ENCODE results near the gene CDKN2B.
"Not testable (repeated sequence)": the region's sequence is repeated elsewhere in the genome, so short reads cannot be mapped to it uniquely, and the experiment has no call there.

The CDKN2B gene, protein sequence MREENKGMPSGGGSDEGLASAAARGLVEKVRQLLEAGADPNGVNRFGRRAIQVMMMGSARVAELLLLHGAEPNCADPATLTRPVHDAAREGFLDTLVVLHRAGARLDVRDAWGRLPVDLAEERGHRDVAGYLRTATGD

DNA sequence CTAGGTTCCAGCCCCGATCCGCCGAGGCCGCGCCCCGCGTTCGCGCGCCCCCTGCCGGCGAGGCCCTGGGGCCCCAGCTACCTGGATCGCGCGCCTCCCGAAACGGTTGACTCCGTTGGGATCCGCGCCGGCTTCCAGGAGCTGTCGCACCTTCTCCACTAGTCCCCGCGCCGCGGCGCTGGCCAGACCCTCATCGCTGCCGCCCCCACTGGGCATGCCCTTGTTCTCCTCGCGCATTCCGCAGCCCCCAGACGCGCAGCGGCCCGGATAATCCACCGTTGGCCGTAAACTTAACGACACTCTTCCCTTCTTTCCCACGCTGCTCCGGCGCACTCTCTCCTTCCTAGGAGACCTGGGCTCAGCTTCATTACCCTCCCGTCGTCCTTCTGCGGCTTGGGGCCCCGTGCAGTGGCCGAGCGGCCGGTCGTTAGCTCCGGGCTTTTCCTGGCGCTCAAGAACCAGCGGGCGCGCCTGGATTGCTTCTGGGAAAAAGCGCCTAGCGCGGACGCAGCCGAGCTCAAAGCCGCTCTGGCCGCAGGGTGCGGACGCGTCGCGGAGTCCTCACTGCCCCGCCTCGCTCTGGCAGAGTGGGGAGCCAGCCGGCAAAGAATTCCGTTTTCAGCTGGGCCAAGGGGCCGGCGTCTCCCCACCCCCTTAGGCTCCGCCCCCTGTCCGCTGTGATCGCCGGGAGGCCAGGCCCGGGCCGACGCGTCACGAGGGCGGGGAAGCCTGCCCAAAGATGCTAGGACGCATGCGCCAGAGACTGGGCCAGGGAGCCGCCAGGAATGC, at the start of gene CDKN2B:
Gene CDKN2B, minus strand, starts transcription at position 589 of the 789 bp plus-strand sequence. Its CDS starts 352 bp downstream, at position 237.
- peak; percentile 91 for DNase-seq (ENCODE audit: low spot score)

DNA sequence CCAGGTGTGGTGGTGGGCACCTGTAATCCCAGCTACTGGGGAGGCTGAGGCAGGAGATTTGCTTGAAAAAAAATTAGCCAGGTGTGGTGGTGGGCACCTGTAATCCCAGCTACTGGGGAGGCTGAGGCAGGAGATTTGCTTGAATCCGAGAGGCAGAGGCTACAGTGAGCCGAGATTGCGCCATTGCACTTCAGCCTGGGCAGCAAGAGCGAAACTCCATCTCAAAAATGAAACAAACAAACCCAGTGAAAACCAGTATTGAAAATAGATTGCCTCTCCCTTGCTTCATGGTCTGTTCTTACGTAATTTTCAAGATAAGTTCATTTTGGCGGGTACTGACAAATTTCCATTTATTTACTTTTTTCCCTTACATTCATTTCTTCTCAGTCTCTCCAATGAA, 48.9 kb upstream of the CDKN2B start:
- DNase-seq (ENCODE audit: low spot score) = not testable (repeated sequence)

DNA sequence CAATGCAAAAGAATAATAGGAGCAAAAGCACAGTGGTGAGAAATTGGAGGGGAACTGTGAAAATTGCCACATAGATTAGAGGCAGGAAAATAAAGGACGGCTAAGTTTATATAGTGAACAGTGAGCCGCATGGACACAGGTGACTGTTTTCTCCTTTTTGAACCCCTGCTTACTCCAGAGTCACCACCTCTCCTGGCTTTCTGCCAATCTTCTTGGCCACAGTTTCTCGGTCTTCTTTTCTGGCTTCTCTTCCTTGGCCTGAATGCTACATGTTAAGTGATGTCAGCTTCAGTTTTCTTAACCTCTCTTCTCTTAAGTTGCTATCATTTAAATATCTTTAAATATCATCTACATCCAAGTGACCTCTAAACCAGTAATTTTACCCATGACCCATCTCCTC, 47.3 kb upstream of the CDKN2B start:
- DNase-seq (ENCODE audit: low spot score) = no peak

DNA sequence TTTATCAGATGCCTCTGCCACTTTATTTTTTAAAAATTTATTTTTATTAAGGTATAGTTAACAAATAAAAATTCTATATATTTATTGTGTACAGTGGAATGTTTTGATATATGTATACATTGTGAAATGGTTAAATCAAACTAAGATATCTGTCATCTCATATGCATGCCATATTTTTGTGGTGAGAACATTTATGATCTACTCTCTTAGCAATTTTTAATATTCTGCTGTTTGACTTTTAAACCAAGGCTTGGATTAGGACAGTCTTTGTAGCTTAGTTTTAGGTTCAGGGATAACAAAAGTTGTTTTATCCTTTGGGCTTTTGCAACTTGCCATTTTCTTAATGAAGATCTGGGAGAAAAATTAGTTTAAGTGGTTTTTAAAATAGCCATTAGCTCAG, 46.0 kb upstream of the CDKN2B start:
- DNase-seq (ENCODE audit: low spot score) = no peak

DNA sequence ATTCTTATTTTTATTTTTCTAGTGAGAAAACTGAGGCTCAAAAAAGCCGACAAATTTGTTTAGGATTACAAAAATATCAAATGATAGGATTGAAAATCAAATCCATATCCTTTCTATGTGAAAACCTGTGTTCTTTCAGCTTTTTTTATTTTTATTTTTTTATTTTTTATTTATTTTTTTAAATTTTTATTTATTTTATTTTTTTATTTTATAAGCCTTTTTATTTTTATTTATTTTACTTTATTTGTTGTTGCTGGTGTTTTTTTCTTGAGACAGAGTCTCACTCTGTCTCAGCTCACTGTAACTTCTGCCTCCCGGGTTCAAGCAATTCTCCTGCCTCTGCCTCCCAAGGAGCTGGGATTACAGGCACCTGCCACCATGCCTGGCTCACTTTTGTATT, 45.4 kb upstream of the CDKN2B start:
- no peak for DNase-seq (ENCODE audit: low spot score)

DNA sequence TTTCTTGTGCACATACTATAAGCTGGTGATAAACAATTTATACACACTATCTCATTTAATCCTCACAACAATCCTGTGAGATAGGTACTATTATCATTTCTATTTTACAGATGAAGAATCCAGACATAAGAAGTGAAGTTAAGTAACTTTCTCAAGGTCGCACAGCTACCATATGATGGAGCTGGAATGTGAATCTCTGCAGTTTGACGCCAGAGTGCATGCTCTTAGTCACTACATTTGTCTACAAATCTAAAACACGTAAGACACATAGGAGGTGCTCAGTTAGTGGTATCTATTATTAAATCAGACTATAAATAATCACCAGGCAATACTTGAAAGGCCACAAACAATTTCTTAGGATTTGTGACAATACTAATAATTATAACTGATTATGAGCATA, 45.0 kb upstream of the CDKN2B start:
- DNase-seq (ENCODE audit: low spot score) = no peak

DNA sequence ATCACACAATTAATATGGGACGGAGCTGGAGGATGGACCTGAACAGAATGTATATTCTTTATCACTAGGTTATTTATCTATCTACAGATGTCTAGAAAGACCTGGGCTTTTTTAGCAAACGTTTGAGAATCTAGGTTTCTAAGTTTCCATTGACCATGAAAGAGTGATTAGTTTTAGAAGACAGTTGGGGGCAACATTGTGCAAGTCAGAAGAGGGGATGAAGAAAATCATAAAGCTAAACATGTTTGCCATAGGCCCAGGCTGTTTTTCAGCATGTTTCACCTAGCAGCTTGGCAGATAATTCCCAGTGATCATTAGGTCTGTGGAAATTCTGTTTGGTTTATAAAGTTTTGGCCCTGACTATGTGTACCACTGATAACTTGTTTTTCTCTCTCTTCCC, 44.1 kb upstream of the CDKN2B start:
- no peak for DNase-seq (ENCODE audit: low spot score)

DNA sequence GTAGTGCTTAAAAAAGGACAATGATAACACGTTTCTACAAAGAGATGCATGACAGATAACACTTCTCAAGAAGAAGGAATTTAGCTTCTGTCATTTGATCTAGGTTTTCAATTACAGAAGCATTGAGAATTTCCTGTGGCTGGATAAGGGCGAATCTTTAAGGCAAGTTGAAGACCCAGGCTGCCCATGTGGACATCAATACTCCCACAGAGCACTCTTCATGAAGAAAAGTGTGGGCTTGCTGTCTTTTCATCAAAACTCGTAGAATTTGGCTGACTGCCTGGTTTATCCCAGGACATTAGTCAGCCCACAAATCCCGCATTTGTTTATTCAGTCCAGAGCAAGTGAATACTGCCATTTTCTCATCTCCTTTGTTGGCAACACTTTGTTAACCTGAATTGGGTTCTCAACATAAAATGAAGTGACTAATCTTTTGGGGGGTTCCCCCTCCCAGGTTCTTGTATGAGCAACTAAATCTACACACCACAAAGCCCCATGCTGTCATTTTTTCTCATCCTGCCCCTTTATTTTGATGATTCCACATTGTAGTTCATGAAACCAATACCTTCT, 43.4 kb upstream of the CDKN2B start:
- DNase-seq (ENCODE audit: low spot score) = no peak

DNA sequence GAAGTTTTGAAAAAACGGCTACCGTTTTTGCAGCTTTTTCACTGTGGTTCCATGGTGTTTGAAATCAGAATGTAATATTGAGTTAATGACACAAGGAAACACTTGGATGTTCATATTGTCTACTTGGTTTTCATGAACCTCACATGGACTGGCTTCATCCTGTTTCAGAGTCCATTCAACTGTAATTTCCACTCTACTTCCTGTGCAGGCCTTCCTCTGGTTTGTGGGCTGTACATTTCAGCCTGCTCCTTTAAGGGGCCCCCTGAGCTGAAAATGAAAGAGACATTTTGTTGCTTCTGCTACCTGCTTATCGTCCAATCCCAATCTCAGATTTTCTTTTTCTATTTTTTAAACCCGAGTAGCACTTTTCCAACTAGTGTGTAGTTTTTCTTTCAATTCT, 41.8 kb upstream of the CDKN2B start:
- no peak for DNase-seq (ENCODE audit: low spot score)

DNA sequence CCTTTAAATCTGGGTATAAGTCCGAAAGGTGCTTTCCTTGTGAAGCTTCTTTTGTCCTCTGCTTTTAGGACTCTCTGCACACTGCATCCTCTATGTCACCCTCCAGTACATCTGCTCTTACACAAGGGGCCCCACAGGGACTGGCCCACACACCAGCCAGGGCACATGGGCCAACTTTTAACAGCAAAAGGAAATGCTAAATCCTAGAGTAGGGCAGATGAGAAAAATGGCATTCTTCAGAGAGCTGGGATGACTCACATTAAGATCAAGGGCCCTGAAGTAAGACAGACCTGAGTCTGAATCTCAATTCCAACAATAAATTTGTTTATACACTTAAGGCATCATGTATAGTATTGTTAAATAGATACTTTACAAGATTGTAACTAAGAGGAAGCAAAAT, 40.3 kb upstream of the CDKN2B start:
- DNase-seq (ENCODE audit: low spot score) = no peak

DNA sequence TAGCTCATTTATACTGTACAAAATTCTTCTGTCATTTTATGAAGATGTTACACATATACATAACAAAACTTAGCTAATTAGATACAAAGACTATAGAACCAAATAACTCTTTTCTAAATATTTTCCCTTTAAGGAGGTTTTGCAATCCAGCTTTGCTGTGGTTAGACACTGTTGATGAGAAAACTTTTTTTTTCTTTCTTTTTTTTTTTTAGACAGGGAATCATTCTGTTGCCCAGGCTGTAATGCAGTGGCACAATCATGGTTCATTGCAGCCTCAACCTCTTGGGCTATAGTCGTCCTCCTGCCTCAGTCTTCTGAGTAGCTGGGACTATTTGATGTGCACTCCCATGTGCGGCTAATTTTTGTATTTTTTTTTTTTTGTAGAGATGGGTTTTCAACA, 38.5 kb upstream of the CDKN2B start:
- DNase-seq (ENCODE audit: low spot score) = no peak

DNA sequence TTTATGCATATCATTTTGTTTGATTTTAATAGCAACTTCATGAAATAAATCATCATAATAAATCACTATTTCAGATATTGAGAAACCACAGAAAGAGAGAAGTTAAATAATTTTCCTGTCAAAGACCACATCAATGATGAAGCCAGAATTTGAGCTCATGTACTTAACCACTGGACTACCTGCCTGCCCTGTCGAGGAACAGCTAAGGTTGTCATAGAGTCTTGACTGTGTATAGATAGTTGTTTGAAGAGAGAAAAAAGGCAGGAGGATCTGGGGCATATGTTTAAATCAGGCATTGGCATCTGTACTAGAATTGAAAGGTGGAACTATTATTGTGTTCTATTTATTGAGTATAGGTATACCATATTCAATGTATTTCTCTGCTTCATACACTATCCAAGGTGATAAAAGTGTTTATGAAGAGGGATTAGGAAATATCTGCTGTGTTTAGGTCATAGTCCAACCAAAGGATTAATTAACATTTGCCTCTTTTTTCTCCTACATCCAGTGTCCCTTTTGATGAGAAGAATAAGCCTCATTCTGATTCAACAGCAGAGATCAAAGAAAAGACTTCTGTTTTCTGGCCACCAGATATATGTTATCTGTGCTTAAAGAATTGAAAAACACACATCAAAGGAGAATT, 37.3 kb upstream of the CDKN2B start:
- no peak for DNase-seq (ENCODE audit: low spot score)

DNA sequence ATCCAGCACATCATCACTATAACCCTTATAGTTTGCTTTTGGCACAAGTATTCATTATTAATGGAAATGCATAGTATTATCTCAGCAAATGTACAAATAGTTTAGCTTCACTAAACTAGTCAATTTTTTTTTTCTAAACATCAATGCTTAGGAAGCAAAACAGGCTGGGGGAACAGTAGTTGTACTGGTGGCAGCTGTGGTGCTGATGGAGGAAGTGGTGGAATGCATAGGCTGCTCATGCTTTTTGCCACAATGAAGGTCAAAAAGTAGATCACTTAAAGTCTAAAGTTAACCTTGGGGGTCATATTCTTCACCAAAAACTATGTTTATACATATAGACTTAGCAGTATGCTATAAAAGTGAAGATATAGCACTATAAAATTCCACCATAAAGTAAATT, 36.3 kb upstream of the CDKN2B start:
- DNase-seq (ENCODE audit: low spot score) = no peak

DNA sequence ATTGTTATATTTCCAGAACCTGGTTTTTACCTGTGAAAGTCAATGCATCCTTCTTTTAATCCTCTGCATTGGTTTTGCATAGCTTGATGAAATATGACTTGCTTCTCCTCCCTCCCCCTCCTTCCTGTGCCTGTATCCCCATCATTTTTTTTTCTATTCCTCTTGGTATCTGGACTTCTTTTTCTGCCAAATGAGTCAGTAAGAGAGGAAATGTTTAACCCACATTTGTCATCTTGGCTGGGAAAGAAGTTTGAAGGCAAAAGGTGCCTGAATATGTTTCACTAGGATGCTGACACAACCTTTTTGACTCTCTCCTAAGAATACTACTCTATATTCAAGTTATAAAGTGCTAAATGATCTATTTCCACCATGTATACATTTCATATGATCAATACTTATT, 35.5 kb upstream of the CDKN2B start:
- DNase-seq (ENCODE audit: low spot score) = no peak

DNA sequence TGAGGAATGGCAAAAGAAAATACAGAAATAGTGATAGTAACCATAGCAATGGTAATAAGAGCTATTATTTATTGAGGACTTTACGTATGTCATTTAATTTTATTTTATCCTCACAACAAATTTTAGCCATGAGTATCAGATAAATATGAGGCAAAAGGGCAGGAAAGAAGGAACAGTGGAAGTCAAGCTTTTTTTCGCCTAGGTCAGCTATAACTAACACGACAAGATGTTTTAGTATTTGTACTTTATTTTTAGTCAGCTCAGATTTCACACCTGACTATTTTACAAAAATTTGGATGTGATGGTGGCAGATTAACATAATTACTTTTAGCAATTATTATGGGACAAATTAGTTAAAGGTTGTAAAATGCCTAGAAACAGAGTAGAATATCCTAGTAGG, 34.8 kb upstream of the CDKN2B start:
- no peak for DNase-seq (ENCODE audit: low spot score)

DNA sequence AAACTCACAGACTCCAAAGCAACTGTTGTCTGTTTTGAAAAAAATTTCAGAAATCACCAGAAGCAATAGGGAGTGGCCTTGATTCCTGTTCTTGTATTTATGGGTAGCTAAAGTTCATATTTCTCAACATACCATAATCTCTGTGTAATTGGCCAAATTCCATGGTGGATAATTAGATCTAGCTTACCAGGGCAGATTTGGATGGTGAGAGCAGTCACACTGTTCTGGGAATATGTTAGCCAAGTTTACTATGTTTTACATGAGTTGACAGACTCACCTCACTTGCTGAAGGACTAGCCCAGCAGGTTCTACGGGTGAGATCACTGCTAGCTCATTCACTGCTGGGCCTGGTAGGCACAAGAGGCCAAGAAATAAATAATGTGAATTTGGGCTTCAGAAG, 32.7 kb upstream of the CDKN2B start:
- no peak for DNase-seq (ENCODE audit: low spot score)

DNA sequence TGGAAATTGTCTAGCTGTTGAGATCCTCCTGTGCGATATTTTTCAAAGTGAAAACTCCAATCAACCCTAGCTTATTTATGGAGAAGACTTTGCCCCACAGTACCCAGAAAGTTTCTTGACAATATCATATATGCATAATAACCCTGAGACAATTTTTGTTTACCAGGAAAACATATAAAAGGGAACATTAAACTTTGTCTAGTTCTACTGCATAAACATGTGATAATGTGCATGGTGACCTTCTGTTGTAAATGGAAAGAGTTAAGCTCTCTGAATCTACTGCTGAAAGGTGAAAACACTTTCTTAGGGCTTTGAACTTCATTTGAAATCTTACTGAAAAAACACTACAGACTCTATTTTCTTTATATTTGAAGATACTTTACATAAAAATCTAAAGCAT, 32.2 kb upstream of the CDKN2B start:
- no peak for DNase-seq (ENCODE audit: low spot score)

DNA sequence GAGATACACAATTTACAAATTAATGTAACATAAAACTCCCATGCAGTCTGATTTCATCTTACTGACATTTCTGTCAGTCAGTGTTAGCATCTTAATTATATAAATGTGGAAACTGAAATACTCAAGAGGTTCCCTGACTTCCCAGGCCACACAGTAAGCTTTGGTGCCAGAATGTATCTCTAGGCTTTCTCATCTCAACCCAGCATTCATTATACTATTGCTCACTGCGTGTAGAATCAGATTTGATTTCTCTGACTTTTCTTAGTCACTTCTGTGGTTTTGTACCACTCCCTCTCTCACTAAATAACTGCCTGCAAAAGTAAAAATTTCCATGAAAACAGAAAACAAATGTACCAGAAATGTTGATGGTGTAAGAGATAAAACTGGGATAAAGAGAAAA, 31.7 kb upstream of the CDKN2B start:
- no peak for DNase-seq (ENCODE audit: low spot score)

DNA sequence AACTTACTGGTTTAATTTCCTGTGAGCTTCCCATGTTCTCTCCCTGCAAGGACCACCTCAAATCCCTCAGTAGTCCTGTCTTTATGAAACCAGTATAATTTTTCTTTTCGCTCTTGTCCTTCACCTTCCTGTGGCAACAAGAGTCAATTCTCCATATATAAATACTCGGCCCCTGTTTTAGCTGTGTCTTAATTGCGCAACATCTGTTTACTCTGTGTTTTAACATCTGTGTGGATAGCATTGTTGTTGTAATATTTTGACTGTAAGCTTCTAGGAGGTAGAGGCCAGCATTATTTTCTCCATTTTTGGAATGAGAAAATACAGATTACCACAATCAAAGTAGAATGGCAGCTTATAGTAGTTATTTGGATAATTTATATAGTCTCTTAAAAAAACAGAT, 30.2 kb upstream of the CDKN2B start:
- no peak for DNase-seq (ENCODE audit: low spot score)

DNA sequence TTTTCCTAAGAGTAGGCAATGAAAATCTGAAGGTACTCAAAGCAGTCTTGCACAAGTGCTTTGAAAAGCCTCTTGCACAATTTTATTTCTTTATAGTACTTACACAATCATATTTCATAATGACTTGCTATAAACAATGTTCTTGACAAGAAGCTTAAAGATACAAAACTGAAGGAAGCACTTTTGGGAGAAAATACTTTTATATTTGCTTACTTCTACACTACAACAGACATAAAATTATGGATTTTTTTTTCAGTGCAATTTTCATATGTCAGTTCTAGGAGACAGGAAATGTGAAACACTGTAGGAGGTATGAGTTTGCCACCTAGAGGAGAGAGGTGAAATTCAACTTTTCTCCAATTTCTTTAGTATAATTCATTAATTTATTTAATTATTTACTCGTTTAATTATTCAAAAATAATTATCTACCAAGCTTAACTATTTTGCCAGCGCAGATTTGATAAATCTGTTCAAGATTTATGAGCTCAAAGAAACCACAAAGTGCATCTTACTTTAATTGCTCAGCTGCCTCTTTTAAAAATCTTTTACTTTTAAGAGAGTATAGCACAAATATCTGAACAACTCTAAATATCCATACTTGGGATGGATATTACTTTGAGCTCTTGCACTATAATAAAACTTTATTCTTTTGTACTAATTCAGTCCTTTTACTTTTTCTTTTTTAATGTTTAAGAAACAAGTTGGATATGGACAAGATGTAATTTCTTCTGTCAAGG, 29.0 kb upstream of the CDKN2B start:
- DNase-seq (ENCODE audit: low spot score) = peak; percentile 6

DNA sequence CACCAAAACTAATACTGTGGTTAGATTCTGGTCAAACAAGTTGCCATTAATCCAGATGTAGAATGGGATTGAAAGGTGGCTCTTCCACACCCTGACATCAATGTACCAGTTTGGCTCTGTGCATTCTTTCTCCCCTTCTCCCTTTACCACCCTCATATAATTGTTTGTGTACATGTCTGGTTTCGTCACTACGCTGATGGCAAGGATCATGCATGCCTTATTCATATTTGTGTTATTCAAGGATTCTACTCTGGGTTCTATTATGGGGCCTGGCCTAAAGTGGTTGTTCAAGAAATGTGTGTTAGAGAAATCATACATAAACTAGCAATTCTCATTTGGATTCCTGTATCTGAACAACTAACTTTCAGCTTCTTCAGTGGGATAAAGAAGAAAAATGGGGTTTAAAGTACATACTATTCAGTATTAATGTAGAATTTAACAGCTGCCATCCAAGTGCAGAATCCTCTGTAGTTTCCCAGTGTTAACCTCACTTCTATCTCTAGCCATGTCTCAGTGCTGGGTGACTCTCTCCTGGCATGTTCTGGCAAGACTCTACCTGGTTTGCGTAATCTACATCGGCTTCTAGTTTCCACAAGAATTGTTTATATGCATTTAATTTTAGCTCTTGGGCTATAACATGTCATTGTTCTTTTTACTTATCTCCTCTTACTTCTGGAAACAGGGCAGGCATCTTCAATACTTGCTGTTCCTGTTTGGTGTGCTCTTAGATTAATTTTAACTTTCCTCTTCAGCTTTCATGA, 27.9 kb upstream of the CDKN2B start:
- no peak for DNase-seq (ENCODE audit: low spot score)

DNA sequence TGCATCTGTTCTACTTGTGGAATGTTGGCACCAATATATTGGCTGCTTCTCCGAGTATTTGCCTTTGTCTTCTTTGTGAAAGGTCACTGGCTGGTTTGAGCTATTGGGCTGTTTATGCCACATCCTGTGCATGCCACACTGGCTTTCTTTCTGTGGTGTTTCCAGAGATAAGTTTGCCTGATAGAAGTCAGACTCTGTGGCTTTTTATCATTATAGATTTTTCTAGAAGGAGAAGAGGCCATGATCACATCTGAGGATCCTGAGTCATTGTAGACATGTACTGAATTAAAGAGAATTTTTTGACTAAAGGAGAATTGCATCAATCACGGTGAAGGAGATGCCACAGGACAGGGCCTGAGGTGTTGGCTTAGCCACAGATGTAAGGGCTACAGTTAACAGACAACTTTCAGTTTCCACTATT, 26.5 kb upstream of the CDKN2B start:
- DNase-seq (ENCODE audit: low spot score) = no peak
